Testis (tissue), 2 donors: Measurements from ENCODE around the gene TTC7B.

Source experiments
- CTCF ChIP-seq, 3 experiments: fragments of 450-650 bp in 2 of 3; fragments of 200-600 bp in 1 of 3; sonication (generic) in 1 of 3; IDR thresholded peaks; one replicate each; pipeline ENCODE4 v1.5.1; 2016 to 2019; ENCODE audit warnings: antibody characterized with exemption in 3 of 3, mild to moderate bottlenecking in 2 of 3, moderate library complexity in 1 of 3
- POLR2A ChIP-seq: fragments of 450-650 bp; IDR thresholded peaks from one replicate; pipeline ENCODE4 v1.6.1; 2017; ENCODE audit warnings: antibody characterized with exemption, mild to moderate bottlenecking, moderate library complexity

- TF ChIP-seq CTCF (IDR thresholded peaks at IDR 0.05) (no peak), POLR2A (no peak)
These were observed 243.6 kb downstream of the TTC7B start for GRCh38 chr14:90572441-90573150.
